Neural cell (in vitro differentiated cells): ENCODE data around the gene RAET1G.

Experiments
- CTCF ChIP-seq: fragments of 450-650 bp; IDR thresholded peaks from 2 replicates; pipeline ENCODE4 v1.5.1; 2014; ENCODE audit warnings: antibody characterized with exemption, mild to moderate bottlenecking, moderate library complexity; ENCODE audit not compliant: poor library complexity, severe bottlenecking
- EZH2 ChIP-seq: fragments of 200-600, 300-800 bp; shearing (Covaris generic), sonication (generic); IDR thresholded peaks from 2 replicates; pipeline ENCODE4 v1.6.1; 2014; ENCODE audit warnings: antibody characterized with exemption, low read length, borderline replicate concordance, mild to moderate bottlenecking; ENCODE audit not compliant: insufficient read depth, poor library complexity, severe bottlenecking
- RAD21 ChIP-seq: fragments of 450-650 bp; conservative IDR thresholded peaks from 2 replicates; pipeline ENCODE4 v1.6.1; 2014; ENCODE audit warnings: antibody characterized with exemption, mild to moderate bottlenecking, moderate library complexity
- REST ChIP-seq: IDR thresholded peaks from 2 replicates; pipeline ENCODE4 v1.6.1; 2012; ENCODE audit warnings: borderline replicate concordance
- SMC3 ChIP-seq: fragments of 450-650 bp; conservative IDR thresholded peaks from 2 replicates; pipeline ENCODE4 v1.6.1; 2014; ENCODE audit warnings: antibody characterized with exemption, mild to moderate bottlenecking, moderate library complexity; ENCODE audit not compliant: poor library complexity

GRCh38 chr6:149941583-149942460 is 18.9 kb upstream of the RAET1G start, which contains the start of gene ULBP2:
- TF ChIP-seq CTCF (no peak), RAD21 (no peak), SMC3 (no peak), REST (no peak), EZH2 (no peak)
